Measurements from ENCODE around the gene LPIN3.

LPIN3 gene

DNA sequence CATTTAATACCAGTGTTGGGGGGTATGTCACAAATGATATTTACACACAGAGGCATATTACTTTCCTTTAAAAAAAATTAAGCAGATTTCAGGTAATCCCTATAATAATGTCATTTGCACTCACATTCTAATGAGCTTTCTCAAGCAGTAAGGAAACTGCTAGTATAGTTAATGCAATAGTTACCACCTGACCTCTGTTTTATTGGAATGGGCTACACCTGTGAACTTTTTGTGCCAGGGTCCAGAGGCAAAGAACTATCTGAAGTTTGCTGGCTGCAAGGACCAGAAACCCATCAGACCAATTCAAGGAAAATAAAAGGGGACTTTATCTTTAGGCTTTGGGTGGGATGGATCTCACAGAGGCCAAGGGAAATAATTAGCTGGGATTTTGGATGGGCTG is 20.2 kb upstream of the LPIN3 start:
- no peak for DNase-seq (ENCODE audit: low spot score)

DNA sequence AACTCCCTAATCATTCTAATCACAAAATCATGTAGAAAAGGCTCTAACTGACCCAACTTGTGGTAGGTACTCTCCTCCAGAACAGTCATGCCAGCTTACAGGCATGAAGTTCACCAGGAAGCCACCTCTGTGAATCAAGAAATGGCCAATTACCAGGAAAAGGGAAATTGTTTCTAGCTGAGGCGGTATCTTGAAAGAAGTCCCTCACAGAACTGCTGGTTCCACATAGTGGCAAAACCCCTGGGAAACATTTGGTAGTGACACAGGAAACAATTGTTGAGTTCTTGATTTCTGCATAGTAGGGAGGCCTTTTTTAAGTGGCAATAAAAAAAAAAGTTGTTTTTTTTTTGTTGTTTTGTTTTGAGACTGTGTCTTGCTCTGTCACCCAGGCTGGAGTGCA is 19.6 kb upstream of the LPIN3 start:
- no peak for DNase-seq (ENCODE audit: low spot score)

DNA sequence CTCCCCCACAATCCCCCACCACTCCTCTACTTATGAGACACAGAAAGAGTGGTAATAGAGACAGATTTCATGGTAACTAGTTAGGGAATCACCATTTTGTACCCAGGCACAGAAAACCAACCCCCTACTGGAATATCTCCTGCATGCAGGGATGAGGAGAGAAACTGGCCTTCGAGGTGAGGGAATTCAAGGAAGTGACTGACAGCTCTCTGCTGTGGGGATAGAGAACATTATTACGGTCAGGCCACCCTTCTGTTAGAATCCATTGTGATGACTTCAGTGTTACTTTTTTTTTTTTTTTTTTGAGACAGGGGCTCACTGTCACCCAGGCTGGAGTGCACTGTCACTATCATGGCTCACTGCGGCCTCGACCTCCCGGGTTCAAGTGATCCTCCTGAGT is 13.4 kb upstream of the LPIN3 start:
- no peak for DNase-seq (ENCODE audit: low spot score)

DNA sequence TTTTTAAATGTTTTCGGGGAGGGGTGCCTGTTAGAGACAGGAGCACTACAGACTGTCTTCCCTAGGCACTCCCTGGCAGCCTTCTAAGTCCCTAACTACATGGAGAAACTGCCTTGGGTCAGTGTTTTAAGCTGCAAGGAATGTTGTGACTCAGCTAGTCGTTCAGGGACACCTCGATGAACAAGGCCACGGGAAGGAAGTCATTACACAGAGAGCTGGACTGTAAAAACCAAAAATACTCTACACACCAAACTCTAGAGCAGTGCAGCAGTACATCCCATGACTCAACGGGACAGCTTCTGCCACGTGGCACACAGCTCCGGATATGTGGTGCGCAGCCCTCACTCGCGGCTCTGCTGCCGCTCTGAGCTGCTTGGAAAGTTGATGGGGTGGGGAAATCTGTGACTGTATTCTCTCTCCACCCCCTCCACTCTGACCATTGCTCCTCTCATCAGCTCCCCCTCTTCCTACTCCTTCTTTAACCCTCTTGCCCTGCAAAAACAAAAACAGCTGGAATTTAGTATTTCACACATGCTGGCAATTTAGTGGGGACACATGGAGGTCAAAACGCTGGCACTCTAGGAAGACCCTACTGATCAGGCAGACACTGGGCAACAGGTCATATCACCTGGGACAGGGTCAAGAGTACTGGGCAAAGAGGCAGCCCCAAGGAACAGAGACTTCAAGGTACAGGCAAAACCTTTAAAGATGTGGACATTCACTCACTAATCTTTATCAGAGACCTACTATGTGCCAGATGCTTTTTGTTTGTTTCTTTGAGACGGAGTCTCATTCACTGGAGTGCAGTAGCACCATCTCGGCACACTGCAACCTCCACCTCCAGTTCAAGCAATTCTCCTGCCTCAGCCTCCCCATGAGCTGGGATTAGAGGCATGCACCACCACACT is 10.9 kb upstream of the LPIN3 start:
- DNase-seq (ENCODE audit: low spot score) = no peak

DNA sequence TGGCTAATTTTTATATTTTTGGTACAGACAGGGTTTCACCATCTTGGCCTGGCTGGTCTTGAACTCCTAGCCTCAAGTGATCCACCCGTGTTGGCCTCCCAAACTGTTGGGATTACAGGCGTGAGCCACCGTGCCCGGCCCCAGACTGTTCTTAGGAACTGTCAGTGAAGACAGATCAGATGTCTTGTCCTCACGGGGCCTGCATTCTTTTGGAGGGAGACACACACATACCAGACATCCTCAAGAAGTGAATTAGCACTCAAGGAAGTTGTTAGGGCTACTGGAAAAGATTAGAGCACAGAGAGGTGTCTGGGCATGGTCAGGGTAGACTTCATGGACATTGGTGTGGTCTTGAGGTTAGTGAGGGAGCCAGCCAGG is 10.3 kb upstream of the LPIN3 start:
- DNase-seq (ENCODE audit: low spot score) = no peak

DNA sequence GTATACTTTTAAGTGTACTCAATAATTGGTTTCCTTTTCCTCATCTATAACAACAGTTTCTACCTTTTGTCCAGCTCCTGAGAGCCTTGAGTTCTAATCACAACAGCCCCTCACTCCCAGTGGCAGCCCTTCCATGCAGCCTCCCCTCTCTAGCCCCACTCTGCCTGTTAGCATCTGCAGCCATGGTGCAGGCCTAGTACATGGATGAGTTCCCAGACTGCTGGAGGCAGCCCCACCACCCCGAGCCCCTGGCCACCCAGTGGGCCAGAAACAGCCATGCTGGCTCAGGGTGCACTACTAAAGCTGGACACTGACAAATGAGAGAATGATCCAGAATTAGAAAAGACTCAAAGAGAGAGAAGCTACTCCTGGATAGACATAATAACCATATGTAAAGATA is 9.7 kb upstream of the LPIN3 start:
- DNase-seq (ENCODE audit: low spot score) = no peak

DNA sequence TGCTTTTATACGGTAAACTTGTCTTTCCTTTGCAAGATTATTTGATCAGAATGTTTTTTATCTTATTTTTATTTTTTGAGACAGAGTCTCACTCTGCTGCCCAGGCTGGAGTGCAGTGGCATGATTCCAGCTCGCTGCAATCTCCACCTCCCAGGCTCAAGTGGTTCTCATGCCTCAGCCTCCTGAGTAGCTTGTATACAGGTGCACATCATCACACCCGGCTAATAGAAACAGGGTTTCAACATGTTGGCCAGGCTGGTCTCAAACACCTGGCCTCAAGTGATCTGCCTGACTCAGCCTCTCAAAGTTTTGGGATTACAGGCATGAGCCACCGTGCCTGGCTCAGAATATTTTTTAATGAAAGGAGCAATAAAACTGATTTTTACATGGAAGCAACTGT is 8.9 kb upstream of the LPIN3 start:
- no peak for DNase-seq (ENCODE audit: low spot score)

DNA sequence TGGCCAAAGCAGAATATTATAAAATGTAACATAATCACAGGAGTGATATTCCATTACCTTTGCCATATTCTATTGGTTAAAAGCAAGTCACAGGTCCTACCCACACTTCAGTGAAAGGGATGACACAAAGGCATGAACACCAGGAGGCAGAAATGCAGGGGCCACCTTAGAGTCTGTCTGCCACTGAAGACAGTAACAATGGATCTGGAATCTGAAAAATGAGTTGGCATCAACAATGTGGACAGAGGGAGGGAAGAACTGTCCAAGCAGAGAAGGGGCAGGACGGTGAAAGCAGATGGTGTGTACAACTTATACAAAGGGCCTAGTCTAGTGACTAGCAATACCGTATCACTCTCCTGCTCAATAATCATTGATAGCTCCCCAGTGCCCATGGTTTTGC is 6.6 kb upstream of the LPIN3 start:
- no peak for DNase-seq (ENCODE audit: low spot score)

DNA sequence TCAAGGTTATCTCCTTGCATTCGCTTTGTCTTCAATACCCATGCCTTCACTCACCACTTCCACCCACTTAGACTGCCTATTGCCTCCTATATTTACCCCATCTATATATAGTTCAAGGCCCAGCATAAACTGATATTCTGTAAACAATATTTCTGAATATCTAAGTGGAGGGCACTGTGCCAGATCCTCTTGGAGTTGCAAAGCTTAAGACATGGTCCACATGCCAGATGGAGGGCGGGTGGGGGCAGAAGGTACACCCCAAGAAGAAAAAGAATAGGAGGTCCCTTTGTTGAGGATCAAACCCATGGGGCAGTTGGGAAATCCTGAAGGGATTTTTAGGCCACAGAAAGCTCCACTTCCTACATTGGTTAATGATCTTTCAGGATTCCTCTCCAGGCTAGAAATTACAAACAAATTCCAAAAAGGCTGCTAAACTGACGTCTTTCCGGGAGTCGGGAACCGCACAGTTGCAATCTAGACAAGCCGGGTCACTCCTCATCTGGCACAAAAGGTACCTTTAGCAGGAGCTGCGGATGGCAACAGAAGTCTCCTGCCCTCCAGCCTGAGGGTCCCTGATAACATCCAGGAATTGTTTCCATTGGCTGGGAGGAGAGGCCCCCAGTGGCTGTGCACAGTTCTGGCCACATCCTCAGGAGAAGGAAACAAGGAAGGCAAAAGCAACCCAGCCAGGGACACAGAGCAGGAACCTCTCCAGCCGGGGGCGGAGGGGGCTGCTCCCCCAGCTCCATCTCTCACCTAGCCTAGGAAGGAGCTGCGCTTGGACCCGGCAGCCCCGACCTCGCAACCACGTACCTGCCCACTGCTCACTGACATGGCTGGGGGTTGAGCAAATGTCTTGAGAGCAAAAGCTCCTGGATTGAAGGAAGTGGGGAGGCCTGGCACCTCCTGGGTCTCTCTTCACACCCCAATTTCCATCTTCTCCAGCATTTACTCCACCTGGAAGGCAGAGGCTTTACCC is 5.9 kb upstream of the LPIN3 start:
- DNase-seq (ENCODE audit: low spot score) = no peak

DNA sequence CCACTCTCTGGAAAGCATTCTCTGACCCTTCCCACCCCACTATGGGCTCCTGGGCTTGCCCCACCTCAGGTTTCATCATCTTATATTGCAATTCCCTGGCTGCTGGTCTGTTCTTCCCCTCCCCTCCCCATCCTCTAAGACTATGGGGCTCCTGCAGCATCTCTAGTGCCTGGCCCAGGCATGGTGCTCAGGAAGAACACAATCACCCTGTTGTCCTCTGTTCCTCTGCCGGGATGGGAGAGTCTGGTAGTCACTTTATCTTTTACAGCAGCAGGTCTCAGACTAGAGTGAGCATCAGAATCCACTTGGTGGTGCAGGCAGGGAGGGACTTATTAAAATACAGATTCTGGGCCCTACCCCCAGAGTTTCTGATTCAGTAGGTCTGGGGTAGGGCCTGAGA is 5.0 kb upstream of the LPIN3 start:
- no peak for DNase-seq (ENCODE audit: low spot score)

DNA sequence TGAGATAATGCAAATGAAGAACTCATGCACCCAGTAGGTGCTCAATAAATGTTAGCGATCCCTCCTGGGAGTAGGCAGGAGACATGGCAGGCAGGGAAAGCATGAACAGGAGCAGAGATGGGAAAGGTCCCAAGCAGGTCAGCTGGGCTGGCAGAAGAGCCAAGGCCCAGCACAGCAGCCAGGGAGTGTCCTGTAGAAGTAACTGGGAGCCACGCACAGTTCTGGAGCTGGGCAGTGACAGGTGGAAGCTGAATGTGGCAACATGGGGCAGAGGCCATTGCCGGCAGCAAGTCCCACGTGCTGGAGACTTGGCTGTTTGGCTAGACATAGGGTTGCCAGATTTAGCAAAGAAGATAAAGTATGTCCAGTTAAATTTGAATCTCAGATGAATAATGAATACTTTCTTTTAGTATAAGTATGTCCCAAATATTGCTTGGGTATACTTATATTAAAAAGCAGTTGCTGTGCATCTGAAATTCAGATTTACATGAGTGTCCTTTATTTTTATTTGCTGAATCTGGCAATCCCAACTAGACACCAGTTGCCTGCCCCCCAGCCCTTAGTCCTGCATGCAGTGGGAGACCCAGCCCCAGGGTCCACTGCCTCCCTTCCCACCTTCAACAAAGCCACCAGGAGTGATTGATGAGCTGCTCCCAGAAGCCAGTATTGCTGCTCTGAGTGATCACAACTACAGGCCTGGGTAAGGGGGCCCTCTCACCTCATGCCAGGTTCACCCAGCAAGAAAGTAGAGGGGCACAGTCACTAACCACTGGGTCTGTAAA is 3.7 kb upstream of the LPIN3 start:
- DNase-seq (ENCODE audit: low spot score) = no peak

DNA sequence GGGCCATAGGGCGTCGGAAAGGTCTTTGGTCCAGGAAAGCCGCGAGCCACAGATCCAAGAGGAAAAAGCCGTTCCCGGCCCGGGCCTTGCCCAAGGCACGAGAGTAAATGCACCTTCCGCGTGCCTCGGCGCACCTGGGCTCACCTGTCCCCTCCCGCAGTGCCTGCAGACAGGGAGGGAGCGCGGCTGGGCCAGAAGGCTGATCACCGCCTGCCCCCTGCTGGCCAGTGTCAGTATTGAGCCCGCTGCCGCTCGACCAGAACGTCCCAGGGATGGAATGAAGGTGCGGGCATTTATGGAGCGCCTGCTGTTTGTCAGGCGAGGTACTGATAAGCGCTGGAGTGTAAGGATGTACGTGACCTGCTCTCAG is 679 bp upstream of the LPIN3 start:
- DNase-seq (ENCODE audit: low spot score) = peak; percentile 90

DNA sequence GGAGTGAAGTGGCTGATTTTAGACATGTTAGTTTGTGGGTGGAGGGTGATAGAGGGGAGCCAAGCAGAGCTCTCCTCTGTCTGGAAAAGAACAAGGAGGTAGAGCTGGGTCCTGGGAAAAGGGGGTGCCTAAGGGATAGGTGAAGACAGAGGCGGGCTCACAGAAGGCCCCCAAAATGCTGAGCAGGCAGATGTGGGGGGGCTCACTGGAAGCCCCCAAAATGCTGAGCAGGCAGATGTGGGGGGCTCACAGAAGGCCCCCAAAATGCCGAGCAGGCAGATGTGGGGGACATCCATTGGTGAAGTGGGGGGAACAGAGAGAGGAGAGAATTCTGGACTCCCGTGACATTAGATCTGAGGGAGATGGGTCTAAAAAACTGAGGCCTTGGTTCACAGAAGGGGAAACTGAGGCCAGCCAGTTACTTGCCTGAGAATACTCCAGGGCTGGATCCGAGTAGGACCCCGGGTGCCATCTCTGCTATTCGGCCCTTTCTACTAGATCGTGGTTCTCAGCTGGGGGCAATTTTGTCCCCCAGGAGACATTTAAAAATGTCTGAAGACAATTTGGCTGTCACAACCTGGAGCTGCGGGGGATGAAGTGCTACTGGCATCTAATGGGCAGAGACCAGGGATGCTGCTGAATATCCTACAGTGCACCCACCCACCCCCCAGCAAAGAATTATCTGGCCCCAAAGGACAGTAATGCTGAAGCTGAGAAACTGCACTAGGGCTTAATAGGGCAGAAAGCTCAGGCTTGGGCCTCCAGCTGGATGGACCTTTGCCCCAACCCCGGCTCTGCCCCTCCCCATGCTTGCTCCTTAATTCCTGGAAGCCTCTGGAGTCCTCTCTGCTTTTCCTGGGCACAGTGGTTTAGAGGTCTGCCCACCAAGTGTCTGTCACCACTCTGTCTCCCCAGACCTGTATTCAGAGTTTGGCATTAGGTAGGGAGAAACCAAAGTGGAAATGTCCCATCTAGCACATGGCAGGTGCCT is 2.1 kb downstream of the LPIN3 start:
- no peak for DNase-seq (ENCODE audit: low spot score)

DNA sequence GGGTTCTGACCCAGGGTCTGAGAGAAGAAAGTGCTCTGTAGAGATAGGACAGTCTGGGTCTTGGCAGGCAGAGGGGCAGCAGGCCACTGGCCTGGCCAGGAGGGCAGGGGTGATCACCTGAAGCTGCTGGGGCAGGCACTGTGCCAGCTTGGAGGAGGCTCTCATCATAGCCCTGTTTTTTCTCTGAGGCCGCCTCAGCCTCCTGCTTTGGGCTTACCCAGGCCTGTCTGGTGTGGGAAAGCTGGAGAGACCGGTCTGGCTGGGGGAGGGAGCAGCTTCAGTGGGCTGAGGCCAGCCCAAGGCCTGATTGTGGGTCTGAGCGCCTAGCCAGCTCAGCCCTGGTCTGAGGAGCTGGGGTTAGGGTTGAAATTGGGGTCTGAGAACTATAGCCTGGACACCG is 3.9 kb downstream of the LPIN3 start:
- DNase-seq (ENCODE audit: low spot score) = no peak

DNA sequence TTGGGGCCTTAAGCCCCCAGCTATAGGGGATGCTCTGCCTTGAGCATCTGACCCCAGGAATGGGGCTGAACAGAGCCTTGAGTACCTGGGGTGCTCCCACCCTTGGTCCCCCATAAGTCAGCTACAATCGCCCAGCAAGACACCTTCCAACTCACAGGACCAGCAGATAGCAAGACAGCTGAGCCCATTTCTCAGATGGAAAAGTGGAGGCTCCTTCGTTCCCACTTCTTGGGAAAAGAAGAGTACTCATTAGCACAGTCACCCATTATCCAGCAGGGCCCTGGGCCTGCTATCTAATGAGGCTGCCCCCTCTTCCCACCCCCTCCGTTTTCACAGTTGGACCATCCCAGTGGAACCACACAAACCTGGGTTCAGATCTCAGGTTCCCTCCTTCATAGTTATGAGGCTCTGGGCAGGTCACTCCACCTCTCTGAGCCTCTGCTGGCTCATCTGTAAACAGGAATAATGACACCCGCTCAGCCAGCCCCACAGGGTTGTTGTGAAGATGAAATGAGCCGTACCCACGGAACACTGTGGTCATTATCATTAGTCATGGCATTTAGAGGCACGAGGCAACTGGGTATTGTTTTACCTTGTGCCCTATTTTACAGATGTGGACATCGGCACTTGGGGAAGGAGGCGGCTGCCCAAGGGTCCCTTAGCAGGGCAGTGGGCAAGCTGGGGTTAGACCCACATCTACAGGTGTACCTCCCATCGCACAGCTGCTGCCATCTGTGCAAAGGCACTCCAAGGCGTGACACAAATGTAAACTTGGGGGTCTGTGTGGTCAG is 4.5 kb downstream of the LPIN3 start:
- DNase-seq (ENCODE audit: low spot score) = no peak

DNA sequence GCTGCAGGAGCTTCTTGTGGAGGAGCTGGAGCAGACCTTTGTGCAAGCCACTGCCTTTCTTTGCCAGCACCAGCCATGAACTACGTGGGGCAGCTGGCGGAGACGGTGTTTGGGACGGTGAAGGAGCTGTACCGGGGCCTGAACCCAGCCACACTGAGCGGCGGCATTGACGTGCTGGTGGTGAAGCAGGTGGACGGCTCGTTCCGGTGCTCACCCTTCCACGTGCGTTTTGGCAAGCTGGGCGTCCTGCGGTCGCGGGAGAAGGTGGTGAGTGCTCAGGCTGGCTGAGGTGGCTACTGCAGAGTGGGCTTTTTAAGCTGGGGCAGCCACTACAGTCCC is 5.1 kb downstream of the LPIN3 start:
- no peak for DNase-seq (ENCODE audit: low spot score)

DNA sequence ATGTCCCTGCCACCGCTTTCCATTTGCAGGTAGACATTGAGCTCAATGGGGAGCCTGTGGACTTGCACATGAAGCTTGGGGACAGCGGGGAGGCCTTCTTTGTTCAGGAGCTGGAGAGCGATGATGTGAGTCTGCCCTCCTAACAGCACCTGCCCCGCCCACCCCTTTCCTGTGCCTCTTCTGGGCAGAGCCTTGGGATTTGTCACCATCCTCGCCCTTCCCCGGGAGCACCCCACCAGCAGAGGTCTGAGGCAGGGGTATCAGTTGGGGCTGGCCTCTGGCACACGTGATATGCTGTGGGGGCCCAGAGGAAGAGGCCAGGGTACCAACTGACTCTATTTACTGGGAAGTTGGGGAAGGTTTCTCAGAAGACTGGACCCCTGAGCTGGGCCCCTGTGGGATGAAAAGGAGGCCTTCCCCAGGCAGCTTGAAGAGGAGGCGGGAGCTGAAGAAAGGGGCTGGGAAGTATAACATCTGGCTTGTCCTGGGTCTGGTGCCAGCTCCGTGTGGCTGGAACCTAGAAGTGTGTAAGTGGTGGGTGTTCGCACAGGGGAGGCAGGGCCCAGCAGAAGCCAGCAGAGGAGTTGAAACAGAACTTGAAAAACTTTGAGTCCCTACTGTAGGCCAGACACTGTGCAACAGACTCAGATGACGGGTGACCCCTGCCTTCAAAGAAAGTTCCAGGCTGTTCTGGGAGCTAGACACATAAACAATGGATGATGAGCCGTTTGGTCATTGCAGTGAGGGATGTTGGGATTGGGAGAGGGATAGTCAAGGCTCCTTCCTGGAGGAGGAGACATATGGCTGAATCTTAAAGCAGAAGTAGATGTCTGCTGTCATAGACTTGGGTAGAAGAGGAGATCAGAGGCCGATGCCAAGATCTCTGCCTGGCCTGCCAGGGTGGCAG is 7.2 kb downstream of the LPIN3 start:
- DNase-seq (ENCODE audit: low spot score) = no peak

DNA sequence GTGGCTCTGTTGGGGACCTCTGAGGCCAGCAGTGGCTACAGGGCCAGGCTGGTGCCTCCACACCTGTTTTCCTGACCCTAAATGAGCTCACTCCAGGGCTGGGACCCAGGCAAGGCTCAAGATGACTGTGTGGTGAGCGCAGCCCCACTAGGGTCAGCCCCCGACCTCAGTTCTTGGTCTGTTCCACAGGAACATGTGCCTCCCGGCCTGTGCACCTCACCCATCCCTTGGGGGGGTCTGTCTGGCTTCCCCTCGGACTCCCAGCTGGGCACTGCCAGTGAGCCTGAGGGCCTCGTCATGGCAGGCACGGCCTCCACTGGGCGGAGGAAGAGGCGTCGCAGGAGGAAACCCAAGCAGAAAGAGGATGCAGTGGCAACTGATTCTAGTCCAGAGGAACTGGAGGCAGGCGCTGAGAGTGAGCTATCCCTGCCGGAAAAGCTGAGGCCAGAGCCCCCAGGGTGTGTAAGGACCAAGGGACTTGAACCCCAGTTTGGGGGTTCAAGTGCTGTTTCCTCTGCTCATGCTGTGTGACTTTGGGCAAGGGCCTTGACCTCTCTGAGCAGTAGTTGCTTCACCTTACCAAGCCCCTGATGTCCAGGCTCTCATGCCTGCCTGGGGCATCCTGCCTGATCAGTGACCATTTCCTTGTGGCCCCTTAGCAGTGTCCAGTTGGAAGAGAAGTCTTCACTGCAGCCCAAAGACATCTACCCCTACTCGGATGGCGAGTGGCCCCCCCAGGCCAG is 8.0 kb downstream of the LPIN3 start:
- DNase-seq (ENCODE audit: low spot score) = no peak

DNA sequence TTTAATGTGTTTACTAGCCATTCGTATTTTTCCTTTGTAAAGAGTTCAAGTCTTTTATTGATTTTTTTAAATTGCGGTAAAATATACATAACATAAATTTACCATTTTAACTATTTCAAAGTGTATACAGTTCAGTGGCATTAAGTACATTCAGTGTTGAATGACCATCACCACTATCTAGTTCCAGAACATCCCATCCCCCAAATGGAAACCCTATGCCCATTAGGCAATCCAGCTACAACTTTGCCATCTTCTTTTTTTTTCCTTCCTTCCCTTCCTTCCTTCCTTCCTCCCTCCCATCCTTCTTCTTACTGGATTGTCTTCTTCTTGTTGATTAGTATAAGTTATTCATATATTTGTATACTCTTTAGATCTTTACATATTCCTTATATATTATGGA is 8.6 kb downstream of the LPIN3 start:
- DNase-seq (ENCODE audit: low spot score) = no peak
